HepG2 (cell line): ENCODE measurements around the gene C1QTNF6. TPM values are rescaled to one million over a fixed set of nuclear protein-coding genes. Genes with fewer than 3 reads are reported as not detected.

Experiments
- ATAC-seq: fragments of 200-7000 bp; cut with Tn5 transposase; 3 replicates; pipeline ENCODE4 v1.9.1; 2020; ENCODE audit warnings: mild to moderate bottlenecking, moderate library complexity
- BruUV-seq: library from RNA; stranded (reverse); fragments of 400-500 nt; replicated peaks from 2 replicates; lab custom pipeline; 2021; lab: Mats Ljungman, UMichigan
- CTCF ChIA-PET: fragments of 300-600 bp; formaldehyde crosslinking; extraction: SDS; loops from one replicate; lab custom pipeline; 2021; ENCODE audit warnings: low total read pairs, inconsistent platforms, low intra/inter-chr PET ratio; lab: Yijun Ruan, JAX
- POLR2A ChIA-PET: fragments of 350-600 bp; sonication (Branson Sonifier 250); formaldehyde crosslinking; loops from one replicate; lab custom pipeline; 2020; ENCODE audit warnings: antibody characterized with exemption, inconsistent platforms; lab: Yijun Ruan, JAX
- DNase-seq: peaks from one replicate; pipeline ENCODE4 v3.0.0-alpha.2; 2015; ENCODE audit warnings: low spot score
- FAIRE-seq: peaks from 3 replicates; lab custom pipeline; 2011; peaks lifted over from hg19 to GRCh38; lab: Jason Lieb, UNC
- H2AFZ ChIP-seq: one replicate; pipeline ENCODE4 v1.6.1; 2011; ENCODE audit warnings: low read length, inconsistent platforms
- H3K27ac ChIP-seq: fragments of 300-600 bp; 3 replicates; pipeline ENCODE4 v1.8.0; 2011; ENCODE audit warnings: mixed run types, mild to moderate bottlenecking, mixed read lengths, low read length, inconsistent platforms; ENCODE audit not compliant: insufficient read depth; ENCODE audit errors: extremely low read length
- H3K27me3 ChIP-seq, 2 experiments: fragments of 200-600 bp in 1 of 2; 2 replicates in 1 of 2; 3 replicates in 1 of 2; pipeline versions ENCODE4 v1.6.0 to v1.8.0; 2011; ENCODE audit warnings: low read length in 2 of 2, mild to moderate bottlenecking in 2 of 2, moderate library complexity in 2 of 2, inconsistent platforms in 1 of 2; ENCODE audit not compliant: insufficient read depth in 2 of 2, control insufficient read depth in 1 of 2
- H3K36me3 ChIP-seq, 2 experiments: fragments of 200-600 bp in 1 of 2; replicated peaks in 1 of 2; 2 replicates in 1 of 2; 3 replicates in 1 of 2; pipeline versions ENCODE4 v1.5.1 to v1.8.0; 2011; ENCODE audit warnings: low read length in 2 of 2, inconsistent platforms in 1 of 2; ENCODE audit not compliant: insufficient read depth in 2 of 2, control insufficient read depth in 1 of 2
- H3K4me1 ChIP-seq: 2 replicates; pipeline ENCODE4 v1.5.1; 2012; ENCODE audit warnings: low read length, inconsistent platforms; ENCODE audit not compliant: insufficient read depth
- H3K4me2 ChIP-seq: 2 replicates; pipeline ENCODE4 v1.6.0; 2011; ENCODE audit warnings: low read depth, low read length, inconsistent platforms
- H3K4me3 ChIP-seq, 3 experiments: fragments of 200-600 bp in 1 of 3; sonication (generic), shearing (Covaris generic) in 1 of 3; replicated peaks in 1 of 3; 2 replicates each; pipeline ENCODE4 v1.5.1; 2011 to 2016; ENCODE audit warnings: low read length in 3 of 3, inconsistent platforms in 2 of 3, low read depth in 2 of 3, mild to moderate bottlenecking in 2 of 3, control low read depth in 1 of 3, mixed read lengths in 1 of 3; ENCODE audit not compliant: insufficient read depth in 1 of 3
- H3K79me2 ChIP-seq: one replicate; pipeline ENCODE4 v1.6.1; 2011; ENCODE audit warnings: low read length, inconsistent platforms; ENCODE audit not compliant: insufficient read depth
- H3K9ac ChIP-seq: 2 replicates; pipeline ENCODE4 v1.6.0; 2011; ENCODE audit warnings: mild to moderate bottlenecking, low read depth, low read length, inconsistent platforms; ENCODE audit not compliant: insufficient read depth
- H3K9me3 ChIP-seq: 2 replicates; pipeline ENCODE4 v1.5.1; 2012; ENCODE audit warnings: mild to moderate bottlenecking, low read length
- H4K20me1 ChIP-seq: 2 replicates; pipeline ENCODE4 v1.6.0; 2011; ENCODE audit warnings: inconsistent platforms, mild to moderate bottlenecking, low read length, moderate library complexity; ENCODE audit not compliant: insufficient read depth
- ATAD3A ChIP-seq: sonication (generic); formaldehyde crosslinking; IDR thresholded peaks from 2 replicates; pipeline ENCODE4 v1.4.0; 2020; ENCODE audit warnings: missing genetic modification reagents
- BHLHE40 ChIP-seq: IDR thresholded peaks from 2 replicates; pipeline ENCODE4 v1.6.1; 2011; ENCODE audit warnings: low read length, improper control_type of control experiment
- ELF1 ChIP-seq: sonication (generic); formaldehyde crosslinking; IDR thresholded peaks from 2 replicates; pipeline ENCODE4 v1.4.0; 2020; ENCODE audit warnings: missing genetic modification reagents
- KIAA2018 ChIP-seq: sonication (generic); formaldehyde crosslinking; IDR thresholded peaks from 2 replicates; pipeline ENCODE4 v1.5.0; 2020; ENCODE audit warnings: mild to moderate bottlenecking, missing genetic modification reagents, borderline replicate concordance
- MNT ChIP-seq: fragments of 450-650 bp; IDR thresholded peaks from 2 replicates; pipeline ENCODE4 v1.6.1; 2016
- NR0B2 ChIP-seq: sonication (generic); formaldehyde crosslinking; IDR thresholded peaks from 2 replicates; pipeline ENCODE4 v1.4.0; 2020; ENCODE audit warnings: mild to moderate bottlenecking, missing genetic modification reagents
- REL ChIP-seq: sonication (generic); formaldehyde crosslinking; conservative IDR thresholded peaks from 2 replicates; pipeline ENCODE4 v1.8.0; 2022; ENCODE audit warnings: mild to moderate bottlenecking, missing genetic modification reagents, moderate library complexity
- RFX5 ChIP-seq: IDR thresholded peaks from 2 replicates; pipeline ENCODE4 v1.6.1; 2011; ENCODE audit warnings: low read depth, low read length, improper control_type of control experiment
- ZNF225 ChIP-seq: sonication (generic); formaldehyde crosslinking; IDR thresholded peaks from 2 replicates; pipeline ENCODE4 v1.4.0; 2020; ENCODE audit warnings: mild to moderate bottlenecking, missing genetic modification reagents
- ZNF275 ChIP-seq: sonication (generic); formaldehyde crosslinking; IDR thresholded peaks from 2 replicates; pipeline ENCODE4 v1.8.0; 2022; ENCODE audit warnings: missing genetic modification reagents, mild to moderate bottlenecking, inconsistent platforms, borderline replicate concordance
- WGBS: methylation state at CpG from one replicate; pipeline ENCODE4 v1.1.6; 2017; ENCODE audit warnings: low lambda C conversion rate; 5-methylcytosine and 5-hydroxymethylcytosine counted together
- in situ Hi-C: cut with HindIII; loops from 2 replicates; pipeline ENCODE4 v1.10.0; 2017; ENCODE audit warnings: low pct_unique_long_range_greater_than_20kb; ENCODE audit not compliant: extremely low pct_ligation_motif_present
- intact Hi-C: fragments of 100-400 bp; cut with micrococcal nuclease; formaldehyde crosslinking; loops from one replicate; pipeline ENCODE4 v1.10.0; 2022; ENCODE audit not compliant: unreplicated experiment
- polyA plus RNA-seq, 8 experiments: library from polyadenylated mRNA; depleted of rRNA in 3 of 8; stranded (reverse) in 7 of 8; unstranded in 1 of 8; fragments of >200 nt; fragmentation: Illumina TruSeq in 4 of 8; extraction: Trizol in 4 of 8; gene quantifications; 2 replicates each; pipeline versions ENCODE4 v1.2.1 to v1.2.3, GENCODE V29; 2011 to 2016; ENCODE audit warnings: low read depth in 4 of 8, missing spikeins in 1 of 8, mixed read lengths in 1 of 8; ENCODE audit not compliant: insufficient read depth in 1 of 8
- total RNA-seq, 5 experiments: library from RNA; depleted of rRNA; stranded (reverse); fragments of >200 nt; fragmentation: Illumina TruSeq; extraction: Trizol; gene quantifications; 2 replicates each; pipeline ENCODE4 v1.2.3, GENCODE V29; 2016; ENCODE audit warnings: low read depth in 1 of 5

The C1QTNF6 gene
- total and polyA plus RNA-seq, 2 of the 13 experiments (the other 11 are each of a cell fraction or from before 2014, with no cell fraction given), result 2.7 to 6.9 TPM

- no peak for TF ChIP-seq KIAA2018 (CRISPR knock-in tag)
Measured at GRCh38 chr22:37158963-37159290, 29.1 kb downstream of the C1QTNF6 start (continued).

GRCh38 chr22:37157516-37158285, 30.3 kb downstream of the C1QTNF6 start:
- DNase-seq, result no peak
- intact Hi-C loops (no loop called here), in situ Hi-C loops (no loop called here)
- Histone ChIP-seq H3K27me3 (peaks cover 0 to 12% of the 10 kb centered on the region in 2 experiments; a peak in 2 of 5 replicates), H3K36me3 (no peaks in the 10 kb centered on the region), H3K9ac (no peak overlapping the region), H2AFZ (no peak overlapping the region), H3K4me3 (no peak overlapping the region), H3K9me3 (no peaks in the 10 kb centered on the region), H4K20me1 (no peaks in the 10 kb centered on the region), H3K79me2 (no peaks in the 10 kb centered on the region), H3K4me1 (peaks cover 7% of the 10 kb centered on the region; the same call in 1 of the 2 replicates), H3K4me2 (no peak overlapping the region), H3K27ac (no peak overlapping the region)
- ChIA-PET POLR2A (interaction anchor here (1.3 kb wide), 1 partner anchor 42 kb away, joined by 3 read pairs; no protein-coding TSS in a partner anchor), CTCF (no interaction called here)
- no peak for FAIRE-seq
- BruUV-seq, result no TSS peak
- no peak for ATAC-seq
- 44% methylated on average over 13 of the region's 13 CpGs for WGBS
- TF ChIP-seq MNT (peak; percentile 36; the same call in 1 of the 2 replicates), ATAD3A (CRISPR knock-in tag) (no peak), REL (no peak), ELF1 (CRISPR knock-in tag) (no peak), ZNF275 (CRISPR knock-in tag) (no peak), RFX5 (no peak), NR0B2 (no peak), ZNF225 (CRISPR knock-in tag) (no peak), BHLHE40 (0 out of 2 replicates have a peak, but pooled peaks have one; percentile 52)
